NCI-H774 (cell line): ENCODE data around the gene SELENON.

Source experiments
- DNase-seq: peaks from one replicate; lab custom pipeline; 2025; lab: John Stamatoyannopoulos, UW

SELENON gene

DNA sequence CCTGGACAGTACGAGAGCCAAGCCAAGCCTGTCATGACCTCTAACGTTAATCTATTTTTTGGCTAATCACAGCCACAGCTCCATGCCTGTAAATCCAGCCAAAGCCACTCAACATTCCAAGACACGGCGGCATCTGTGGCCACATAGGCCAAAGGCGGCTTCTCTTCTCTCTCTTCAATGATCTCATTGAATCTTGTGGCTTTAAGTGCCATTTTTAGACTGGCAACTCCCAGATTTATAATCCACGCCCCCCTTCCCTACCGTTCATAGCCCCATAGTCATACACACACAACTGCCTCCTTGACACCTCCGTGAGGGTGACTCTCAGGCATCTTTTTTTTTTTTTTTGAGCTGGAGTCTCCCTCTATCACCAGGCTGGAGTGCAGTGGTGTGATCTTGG lies 5.7 kb upstream of the SELENON start:
- no peak for DNase-seq

GRCh38 chr1:25795211-25795610 lies 4.8 kb upstream of the SELENON start:
- DNase-seq = no peak

DNA sequence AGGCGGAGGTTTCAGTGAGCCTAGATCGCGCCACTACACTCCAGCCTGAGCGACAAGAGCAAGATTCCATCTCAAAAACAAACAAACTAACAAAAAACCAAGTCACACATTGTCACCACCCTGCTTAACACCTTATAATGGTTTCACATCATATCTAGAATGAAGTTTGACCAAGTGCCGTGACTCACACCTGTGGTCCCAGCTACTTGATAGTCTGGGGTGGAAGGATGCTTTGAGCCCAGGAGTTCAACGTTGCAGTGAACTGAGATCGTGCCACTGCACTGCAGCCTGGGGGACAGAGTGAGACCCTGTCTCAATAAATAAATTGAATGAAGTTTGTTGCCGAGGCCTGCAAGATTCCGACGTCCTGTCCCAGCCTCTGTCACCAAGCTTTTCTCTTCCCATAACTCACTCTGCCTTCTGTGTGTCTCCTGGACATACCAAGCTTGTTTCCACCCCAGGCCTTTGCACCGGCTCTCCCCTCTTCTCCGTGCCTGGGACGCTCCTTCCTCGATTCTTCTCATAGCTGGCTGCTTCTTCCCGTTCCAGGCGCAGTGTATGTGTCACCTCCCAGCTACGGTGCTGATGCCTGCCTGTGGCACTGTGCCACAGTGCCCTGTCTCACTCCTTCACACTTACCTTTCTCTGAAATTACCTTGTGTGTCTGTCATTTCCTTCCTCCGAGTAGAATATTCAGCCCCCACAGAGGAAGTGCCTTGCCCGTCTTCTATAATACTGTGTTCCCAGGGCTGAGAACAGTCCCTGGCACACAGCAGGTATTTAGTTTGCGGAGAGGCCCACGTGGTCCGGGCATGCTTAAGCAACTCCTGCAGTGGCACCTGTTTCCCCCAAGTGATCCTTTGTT lies 3.8 kb upstream of the SELENON start:
- no peak for DNase-seq

- DNase-seq = peak; percentile 44
Measured at GRCh38 chr1:25796811-25797458, 3.1 kb upstream of the SELENON start.

GRCh38 chr1:25797939-25798338 lies 2.1 kb upstream of the SELENON start:
- DNase-seq = no peak

GRCh38 chr1:25798666-25799351 lies 1.2 kb upstream of the SELENON start:
- no peak for DNase-seq

DNA sequence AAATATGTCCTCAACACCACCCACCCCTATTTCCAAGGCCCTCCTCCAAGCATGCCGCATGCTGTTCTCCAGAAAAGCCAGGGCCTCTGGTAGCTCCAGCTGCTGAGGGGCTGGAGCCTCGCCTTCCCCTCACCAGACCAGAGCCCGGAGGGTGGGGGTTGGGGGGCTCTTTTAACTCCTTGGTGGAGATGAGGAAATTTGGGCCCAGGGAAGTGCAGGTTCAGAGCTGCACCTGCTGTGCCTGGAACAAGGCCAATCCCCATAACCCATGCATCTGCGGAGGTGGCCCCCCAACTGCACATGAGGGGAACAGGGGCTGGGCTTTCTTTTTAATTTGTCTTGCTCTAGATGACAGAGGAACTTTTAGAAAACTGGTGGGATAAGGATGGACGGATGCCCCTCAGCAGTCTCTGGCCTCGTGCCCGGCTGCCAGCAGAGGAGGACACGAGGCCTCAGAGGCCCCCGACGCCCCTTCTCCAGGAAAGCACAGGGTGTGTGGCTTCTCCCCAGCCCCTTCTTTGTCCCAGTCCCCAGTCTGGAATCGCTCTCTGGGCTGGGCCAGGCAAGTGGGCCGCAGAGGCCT lies 550 bp upstream of the SELENON start:
- DNase-seq = no peak

GRCh38 chr1:25800703-25801377 lies 847 bp downstream of the SELENON start:
- no peak for DNase-seq

GRCh38 chr1:25802915-25803314 lies 2.9 kb downstream of the SELENON start:
- no peak for DNase-seq

GRCh38 chr1:25803368-25803767 lies 3.4 kb downstream of the SELENON start:
- no peak for DNase-seq

- DNase-seq = no peak
Measured at GRCh38 chr1:25804244-25804963, 4.4 kb downstream of the SELENON start.

DNA sequence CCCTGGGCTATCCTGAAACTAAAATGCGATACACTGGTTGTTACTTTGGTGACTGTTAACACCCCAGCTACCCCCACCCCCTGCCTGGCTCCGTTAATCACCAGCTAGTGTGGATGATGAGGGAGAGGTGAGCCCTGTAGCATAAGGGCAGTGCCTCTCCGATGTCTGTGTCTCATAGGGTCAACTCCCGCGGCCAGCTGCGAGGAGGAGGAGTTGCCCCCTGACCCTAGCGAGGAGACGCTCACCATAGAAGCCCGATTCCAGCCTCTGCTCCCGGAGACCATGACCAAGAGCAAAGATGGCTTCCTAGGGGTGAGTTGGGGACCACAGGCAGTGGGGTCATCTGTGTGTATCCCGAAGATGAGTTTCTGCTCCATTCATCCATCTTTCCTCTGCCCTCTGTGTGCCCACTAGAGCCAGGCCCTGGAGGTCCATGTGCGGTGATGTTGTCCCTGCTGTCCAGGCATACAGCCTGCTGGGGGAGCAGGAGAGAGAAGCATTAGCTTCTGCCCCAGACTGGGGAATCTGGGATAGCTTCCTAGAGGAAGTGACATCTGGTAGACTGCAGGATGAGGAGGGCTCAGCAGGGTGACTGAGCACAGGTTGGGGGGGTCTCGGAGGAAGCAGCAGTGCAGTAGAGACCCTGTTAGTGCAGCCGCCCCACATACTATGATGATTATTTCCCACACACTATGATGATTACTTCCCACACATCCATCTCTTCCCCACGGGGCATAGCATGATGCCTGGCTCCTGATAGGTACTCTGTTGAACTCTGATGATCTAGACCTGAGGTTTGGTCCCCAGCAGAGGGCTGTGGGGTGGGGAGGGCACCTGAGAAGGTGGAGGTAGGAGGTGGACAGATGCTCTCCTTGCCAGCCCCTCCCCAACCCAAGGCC lies 5.2 kb downstream of the SELENON start:
- DNase-seq = no peak

DNA sequence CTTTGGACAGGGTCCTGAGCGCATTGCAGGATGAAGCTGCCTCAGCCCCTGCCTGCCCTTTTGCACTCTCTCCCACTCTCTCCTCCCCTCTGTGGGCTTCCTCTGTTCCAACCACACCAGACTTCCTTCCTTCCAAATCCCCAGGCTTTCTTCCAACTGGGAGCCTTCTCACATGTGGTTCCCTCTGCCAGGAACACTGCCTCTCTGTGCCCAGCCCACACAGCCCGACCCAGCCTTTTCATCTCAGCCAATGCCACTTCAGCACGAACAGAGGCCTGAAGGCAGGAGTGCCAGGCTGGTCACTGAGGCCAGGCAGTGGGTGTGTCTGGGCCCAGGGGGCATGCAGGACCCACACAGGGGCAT lies 5.9 kb downstream of the SELENON start:
- DNase-seq = no peak

- DNase-seq = no peak
Measured at GRCh38 chr1:25806418-25806817, 6.4 kb downstream of the SELENON start.

- no peak for DNase-seq
Measured at GRCh38 chr1:25807480-25808390, 7.7 kb downstream of the SELENON start.

GRCh38 chr1:25808481-25809244 lies 8.7 kb downstream of the SELENON start:
- DNase-seq = no peak

GRCh38 chr1:25809283-25809926 lies 9.4 kb downstream of the SELENON start:
- no peak for DNase-seq

DNA sequence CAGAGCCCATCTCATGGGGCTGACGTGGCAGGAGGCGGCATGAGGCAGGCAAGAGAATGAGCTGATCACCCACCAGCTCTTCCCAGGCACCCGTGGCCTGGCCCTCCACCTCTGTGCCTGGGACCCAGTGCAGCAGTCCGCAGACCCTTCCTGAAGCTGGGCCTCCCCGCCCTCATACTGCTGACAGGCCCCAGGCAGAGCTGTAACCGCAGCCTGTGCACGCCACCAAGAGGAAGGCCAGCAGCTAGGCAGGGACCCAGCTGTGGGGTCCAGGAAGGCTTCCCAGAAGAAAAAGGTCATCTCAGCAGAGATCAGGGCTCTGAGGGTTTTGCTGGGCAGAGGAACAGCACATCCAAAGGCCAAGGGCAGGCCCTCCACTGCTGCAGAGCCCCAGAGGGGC lies 9.9 kb downstream of the SELENON start:
- DNase-seq = no peak
